Astrocyte (in vitro differentiated cells and primary cell): Measurements from ENCODE around the gene RNF14.

ENCODE experiments used
- CTCF ChIP-seq: IDR thresholded peaks from 2 replicates; pipeline ENCODE4 v1.5.1; 2011; ENCODE audit warnings: low read depth, mild to moderate bottlenecking, inconsistent platforms, low read length, moderate library complexity; ENCODE audit not compliant: insufficient read depth
- EZH2 ChIP-seq: IDR thresholded peaks from 2 replicates; pipeline ENCODE4 v1.6.1; 2012; ENCODE audit warnings: mild to moderate bottlenecking, low read length, inconsistent platforms; ENCODE audit not compliant: insufficient read depth

- TF ChIP-seq CTCF = no peak
- TF ChIP-seq EZH2 = no peak
Observed at GRCh38 chr5:142034994-142035393, 66.1 kb downstream of the RNF14 start.
